ENCODE results near the gene TOMM40. TPM values are rescaled to one million over a fixed set of nuclear protein-coding genes. Genes with fewer than 3 reads are reported as not detected.
A peak's percentile ranks its signal among the peaks of the same experiment; 100 is the strongest.
"Not testable (repeated sequence)": the region's sequence is repeated elsewhere in the genome, so short reads cannot be mapped to it uniquely, and the experiment has no call there.

The TOMM40 gene
- total RNA-seq, 1 donor from 2014 or later, result 47.4 TPM

GRCh38 chr19:44909775-44910174 is 18.7 kb downstream of the TOMM40 start:
- Mint-ChIP-seq H3K4me3 (ENCODE audit: unreplicated experiment) (no peak overlapping the region), H3K27me3 (ENCODE audit: unreplicated experiment) (peaks cover 3% of the 10 kb centered on the region), H3K9me3 (ENCODE audit: unreplicated experiment) (no peaks in the 10 kb centered on the region), H3K4me1 (ENCODE audit: unreplicated experiment) (peaks cover 45% of the 10 kb centered on the region), H3K36me3 (ENCODE audit: unreplicated experiment) (no peaks in the 10 kb centered on the region), H3K27ac (ENCODE audit: unreplicated experiment) (no peak overlapping the region)
- DNase-seq (ENCODE audit: extremely low spot score, unreplicated experiment), result no peak
- TF ChIP-seq CTCF (IDR thresholded peaks at IDR 0.05), result no peak

GRCh38 chr19:44911896-44912295 is 20.8 kb downstream of the TOMM40 start:
- not testable (repeated sequence) for H3K9me3 Mint-ChIP-seq (ENCODE audit: unreplicated experiment); H3K36me3 Mint-ChIP-seq (ENCODE audit: unreplicated experiment); DNase-seq (ENCODE audit: extremely low spot score, unreplicated experiment); H3K27me3 Mint-ChIP-seq (ENCODE audit: unreplicated experiment); H3K4me3 Mint-ChIP-seq (ENCODE audit: unreplicated experiment)
- peak overlapping the region; percentile 10 for H3K27ac Mint-ChIP-seq (ENCODE audit: unreplicated experiment)
- peaks cover 33% of the 10 kb centered on the region for H3K4me1 Mint-ChIP-seq (ENCODE audit: unreplicated experiment)

GRCh38 chr19:44912854-44913253 is 21.8 kb downstream of the TOMM40 start:
- Mint-ChIP-seq H3K36me3 (ENCODE audit: unreplicated experiment) (no peaks in the 10 kb centered on the region), H3K9me3 (ENCODE audit: unreplicated experiment) (no peaks in the 10 kb centered on the region), H3K4me1 (ENCODE audit: unreplicated experiment) (peaks cover 33% of the 10 kb centered on the region), H3K4me3 (ENCODE audit: unreplicated experiment) (no peak overlapping the region), H3K27me3 (ENCODE audit: unreplicated experiment) (no peaks in the 10 kb centered on the region), H3K27ac (ENCODE audit: unreplicated experiment) (no peak overlapping the region)
- no peak for DNase-seq (ENCODE audit: extremely low spot score, unreplicated experiment)
- TF ChIP-seq CTCF (IDR thresholded peaks at IDR 0.05), result no peak

GRCh38 chr19:44913512-44914432 is 22.7 kb downstream of the TOMM40 start:
- H3K4me3 Mint-ChIP-seq (ENCODE audit: unreplicated experiment), result peak overlapping the region; percentile 2
- not testable (repeated sequence) for H3K36me3 Mint-ChIP-seq (ENCODE audit: unreplicated experiment); DNase-seq (ENCODE audit: extremely low spot score, unreplicated experiment); H3K9me3 Mint-ChIP-seq (ENCODE audit: unreplicated experiment); H3K27me3 Mint-ChIP-seq (ENCODE audit: unreplicated experiment); H3K27ac Mint-ChIP-seq (ENCODE audit: unreplicated experiment)
- H3K4me1 Mint-ChIP-seq (ENCODE audit: unreplicated experiment), result peaks cover 33% of the 10 kb centered on the region

- H3K27ac Mint-ChIP-seq (ENCODE audit: unreplicated experiment), result peak within 1 kb of the TSS; percentile 87
Observed at GRCh38 chr19:44914433-44915206, 23.6 kb downstream of the TOMM40 start, which contains the start of gene APOC1. APOC1 (plus strand) TSS chr19:44914608; CDS start chr19:44914892, 284 bp downstream.

GRCh38 chr19:44924243-44924725 is 33.2 kb downstream of the TOMM40 start:
- DNase-seq (ENCODE audit: extremely low spot score, unreplicated experiment), result no peak
- Mint-ChIP-seq H3K9me3 (ENCODE audit: unreplicated experiment) (no peaks in the 10 kb centered on the region), H3K27me3 (ENCODE audit: unreplicated experiment) (peaks cover 5% of the 10 kb centered on the region), H3K36me3 (ENCODE audit: unreplicated experiment) (no peaks in the 10 kb centered on the region), H3K27ac (ENCODE audit: unreplicated experiment) (no peak overlapping the region), H3K4me1 (ENCODE audit: unreplicated experiment) (peaks cover 26% of the 10 kb centered on the region), H3K4me3 (ENCODE audit: unreplicated experiment) (no peak overlapping the region)
- no peak for TF ChIP-seq CTCF (IDR thresholded peaks at IDR 0.05)

More at GRCh38 chr19:44914433-44915206, 23.6 kb downstream of the TOMM40 start, which contains the start of gene APOC1:
- DNase-seq (ENCODE audit: extremely low spot score, unreplicated experiment), result peak; percentile 92
- H3K27me3 Mint-ChIP-seq (ENCODE audit: unreplicated experiment); H3K36me3 Mint-ChIP-seq (ENCODE audit: unreplicated experiment); H3K9me3 Mint-ChIP-seq (ENCODE audit: unreplicated experiment): not testable (repeated sequence)
- Mint-ChIP-seq H3K4me3 (ENCODE audit: unreplicated experiment) (peak within 1 kb of the TSS; percentile 84), H3K4me1 (ENCODE audit: unreplicated experiment) (peaks cover 31% of the 10 kb centered on the region)
